ENCODE results near the gene SORBS1. TPM values are rescaled to one million over a fixed set of nuclear protein-coding genes. Genes with fewer than 3 reads are reported as not detected.

Gene SORBS1
- total and polyA plus RNA-seq, 9 of the 15 experiments (the other 6 are each of a cell fraction or from before 2014, with no cell fraction given), result 2.0 to 13.3 (median 6.5) TPM

DNA sequence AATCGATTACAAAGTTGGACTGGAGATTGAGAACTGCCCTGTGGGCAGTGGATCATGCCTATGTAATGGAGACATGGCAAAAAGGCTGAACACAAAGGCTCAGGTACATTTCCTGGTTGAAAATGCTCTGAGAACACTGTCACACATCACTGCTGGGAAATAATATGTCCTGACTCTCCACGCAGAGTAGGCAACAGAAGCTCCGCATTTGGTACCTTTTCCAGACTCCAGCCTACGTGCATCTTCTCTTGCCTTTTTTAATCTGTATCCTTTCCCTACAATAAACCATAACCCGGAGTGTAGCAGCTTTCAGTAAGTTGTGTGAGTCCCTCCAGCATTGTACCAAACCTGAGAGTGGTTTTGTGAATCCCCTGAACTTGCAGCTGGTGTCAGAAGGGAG is 134.7 kb downstream of the SORBS1 start (continued):
- TF ChIP-seq SP1 (CRISPR knock-in tag; IDR thresholded peaks at IDR 0.05) (no peak), COPS2 (conservative IDR thresholded peaks at IDR 0.05) (no peak), NFRKB (IDR thresholded peaks at IDR 0.05; ENCODE audit: low read depth) (no peak), NFATC3 (IDR thresholded peaks at IDR 0.05) (no peak), MCM2 (IDR thresholded peaks at IDR 0.05; ENCODE audit: low read depth) (no peak)

DNA sequence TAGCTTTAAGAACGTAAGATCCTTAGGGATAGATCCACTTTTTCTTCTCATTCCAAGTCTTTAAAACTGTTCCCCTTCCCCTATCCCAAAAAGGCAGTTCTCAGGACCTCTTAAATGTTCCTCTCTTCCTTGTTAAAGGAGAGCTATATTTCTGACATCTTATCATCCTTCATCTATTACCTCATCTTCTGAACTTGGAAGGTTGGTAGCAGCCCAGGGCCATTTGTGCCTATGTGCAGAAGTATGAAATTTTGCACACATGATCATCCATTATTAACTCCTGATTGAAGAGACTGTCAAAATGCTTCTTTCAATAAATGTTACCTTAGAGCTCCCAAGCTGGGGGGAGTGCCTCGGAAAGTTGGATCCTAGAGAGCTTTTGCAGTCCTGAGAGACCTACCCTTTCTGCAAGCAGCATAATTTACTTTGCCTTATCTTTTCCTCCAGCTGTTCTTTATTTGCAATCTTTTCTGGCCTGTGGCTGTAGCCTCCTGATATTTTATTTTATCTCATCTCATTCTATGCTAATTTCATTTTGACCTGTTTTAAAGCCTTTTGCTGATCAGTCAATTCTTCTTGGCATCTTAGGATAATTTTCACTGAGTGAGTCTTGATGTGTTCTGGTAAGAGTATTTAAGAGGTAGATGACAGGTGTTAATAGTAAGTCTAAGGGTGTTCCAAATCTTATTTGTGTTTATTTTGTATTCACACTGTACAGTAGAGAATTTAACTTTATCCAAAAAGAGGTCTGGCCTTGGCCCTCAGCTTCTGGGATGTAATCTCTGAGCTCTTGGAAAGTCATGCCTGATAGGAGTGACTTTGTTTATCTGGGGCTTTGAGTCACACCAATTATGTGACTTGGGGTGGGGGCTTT is 135.3 kb downstream of the SORBS1 start:
- Histone ChIP-seq H4K20me1 (replicated peaks; ENCODE audit: control insufficient read depth, insufficient read depth, low read length) (0 out of 2 replicates have a peak, but pooled peaks cover 9% of the 10 kb centered on the region), H2AFZ (ENCODE audit: low read depth, low read length) (no peak overlapping the region), H3K27ac (ENCODE audit: extremely low read depth, low read depth, low read length) (no peak overlapping the region; the same call in 2 of the 3 replicates), H3K27me3 (ENCODE audit: control insufficient read depth in 2 of 2, insufficient read depth in 2 of 2, low read length in 2 of 2) (no peaks in the 10 kb centered on the region), H3K4me1 (replicated peaks in 1 of 2; ENCODE audit: control insufficient read depth in 2 of 2, insufficient read depth in 2 of 2, low read length in 2 of 2) (peaks cover 0 to 20% of the 10 kb centered on the region in 2 experiments; a peak in 4 of 5 replicates), H3K36me3 (ENCODE audit: control insufficient read depth, insufficient read depth, low read length) (no peaks in the 10 kb centered on the region; the same call in 2 of the 3 replicates), H3K4me2 (ENCODE audit: insufficient read depth, low read length) (peak overlapping the region; percentile 18; the same call in 1 of the 2 replicates), H3K9me3 (replicated peaks; ENCODE audit: control insufficient read depth, insufficient read depth, low read depth, low read length) (no peaks in the 10 kb centered on the region), H3K9ac (ENCODE audit: insufficient read depth in 1 of 2, low read depth in 2 of 2, low read length in 2 of 2) (no peak overlapping the region), H3K79me2 (ENCODE audit: control insufficient read depth, insufficient read depth, low read length) (no peaks in the 10 kb centered on the region), H3K4me3 (no peak overlapping the region), H3K9me1 (ENCODE audit: control insufficient read depth, insufficient read depth, low read length) (no peaks in the 10 kb centered on the region)
- ChIA-PET POLR2A (interaction anchor here (0.7 to 1.7 kb wide), 4 partner anchors 12 to 432 kb away, joined by 3 to 5 read pairs (median 4); no protein-coding TSS in a partner anchor), CTCF (ENCODE audit: low intra/inter-chr PET ratio) (no interaction called here)
- in situ Hi-C loops (cut with MboI) (no loop called here), intact Hi-C loops (cut with micrococcal nuclease) (loop anchor here (5.0 kb wide), 2 partner anchors 34 to 54 kb away; no protein-coding TSS in a partner anchor)
- BruUV-seq (replicated peaks), result no TSS peak
- peak; percentile 77 for ATAC-seq
- WGBS (ENCODE audit: insufficient coverage, low coverage, missing lambda C conversion rate), result 29% methylated on average over 2 of the region's 2 CpGs
- FAIRE-seq, result peak; percentile 48
- peak; percentile 28 to 52 (median 44) for DNase-seq (ENCODE audit: extremely low read depth in 1 of 4, low spot score in 3 of 4)
- TF ChIP-seq POLR2B (IDR thresholded peaks at IDR 0.05; ENCODE audit: low read depth, partially characterized antibody) (no peak), TCF3 (CRISPR knock-in tag; IDR thresholded peaks at IDR 0.05) (peak; percentile 84), NFIX (CRISPR knock-in tag; IDR thresholded peaks at IDR 0.05; ENCODE audit: low read depth) (no peak), HNRNPK (IDR thresholded peaks at IDR 0.05; ENCODE audit: low read depth, low read length, poor library complexity, severe bottlenecking) (no peak), ZNF699 (CRISPR knock-in tag; IDR thresholded peaks at IDR 0.05; ENCODE audit: insufficient replicate concordance) (no peak), SMAD3 (CRISPR knock-in tag; conservative IDR thresholded peaks at IDR 0.05) (no peak), E2F8 (IDR thresholded peaks at IDR 0.05; ENCODE audit: low read depth, partially characterized antibody) (no peak), LEF1 (IDR thresholded peaks at IDR 0.05) (0 out of 2 replicates have a peak, but pooled peaks have one; percentile 35), PRPF4 (IDR thresholded peaks at IDR 0.05; ENCODE audit: insufficient read depth, low read depth, low read length, poor library complexity, severe bottlenecking) (no peak), UBTF (IDR thresholded peaks at IDR 0.05; ENCODE audit: borderline replicate concordance in 1 of 2, low read depth in 2 of 2, low read length in 2 of 2) (no peak), HDAC2 (IDR thresholded peaks at IDR 0.05) (peak; percentile 44; the same call in 1 of the 2 replicates)
